Measurements from ENCODE around the gene HDGF.

The HDGF gene

DNA sequence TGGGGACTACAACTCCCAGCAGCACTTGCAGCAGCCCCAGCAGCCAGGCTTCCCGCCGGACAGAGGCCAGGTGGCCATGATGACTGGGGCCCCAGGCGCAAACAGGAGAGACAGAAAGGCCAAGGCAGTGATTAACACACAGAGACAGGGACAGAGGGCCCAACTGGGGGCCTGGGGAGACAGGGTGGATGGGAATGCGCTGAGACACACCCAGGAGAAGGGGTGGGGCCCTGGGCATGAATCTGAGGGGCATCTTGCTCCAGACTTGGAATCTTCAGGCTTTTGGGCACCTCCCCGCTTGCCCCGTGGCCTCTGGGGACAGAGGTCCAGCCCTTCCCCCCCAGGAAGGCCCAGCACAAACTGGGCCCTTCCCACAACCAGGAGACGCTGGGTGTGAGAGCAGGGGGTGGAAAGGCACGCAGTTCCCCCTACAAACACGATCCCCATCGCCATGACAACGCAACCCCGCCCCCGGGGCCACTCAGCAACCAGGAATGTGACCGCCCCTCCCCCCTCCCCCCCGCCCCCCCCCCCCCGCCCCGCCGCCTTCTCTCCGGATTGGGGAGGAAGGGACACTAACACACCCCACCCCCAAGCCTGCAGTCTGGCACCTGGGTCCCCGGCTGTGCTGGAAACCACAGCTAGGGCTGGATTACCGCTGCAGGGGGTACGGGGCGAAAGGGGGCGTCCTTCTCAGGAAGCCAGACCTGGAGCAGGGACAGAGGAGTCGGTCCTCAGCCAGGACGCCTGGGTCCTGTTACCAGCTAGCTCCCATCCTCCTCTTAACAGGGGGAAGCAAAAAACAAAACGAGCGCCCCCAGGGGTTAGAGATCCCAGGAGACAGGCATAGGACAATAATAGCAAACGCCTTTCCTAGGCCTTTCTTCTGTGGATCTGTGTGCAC lies 4.5 kb downstream of the HDGF start:
- peak; percentile 85 for DNase-seq (ENCODE audit: low read depth)

DNA sequence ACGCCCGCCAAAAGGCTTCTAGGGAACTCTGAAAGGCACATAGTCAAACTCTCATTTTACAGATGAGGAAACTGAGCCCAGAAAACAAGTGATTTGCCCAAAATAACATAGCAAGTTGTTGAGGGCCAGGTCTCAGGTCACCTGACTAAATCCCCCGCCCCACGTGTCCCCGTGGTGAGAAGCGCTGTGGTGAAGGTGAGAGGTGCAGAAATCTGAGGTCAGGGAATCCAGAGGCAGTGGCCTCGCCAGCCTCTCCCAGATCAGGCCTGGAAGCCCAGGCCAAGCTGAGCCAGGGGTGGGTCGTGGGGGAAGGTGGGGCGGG lies 5.1 kb downstream of the HDGF start:
- DNase-seq (ENCODE audit: low read depth): no peak

DNA sequence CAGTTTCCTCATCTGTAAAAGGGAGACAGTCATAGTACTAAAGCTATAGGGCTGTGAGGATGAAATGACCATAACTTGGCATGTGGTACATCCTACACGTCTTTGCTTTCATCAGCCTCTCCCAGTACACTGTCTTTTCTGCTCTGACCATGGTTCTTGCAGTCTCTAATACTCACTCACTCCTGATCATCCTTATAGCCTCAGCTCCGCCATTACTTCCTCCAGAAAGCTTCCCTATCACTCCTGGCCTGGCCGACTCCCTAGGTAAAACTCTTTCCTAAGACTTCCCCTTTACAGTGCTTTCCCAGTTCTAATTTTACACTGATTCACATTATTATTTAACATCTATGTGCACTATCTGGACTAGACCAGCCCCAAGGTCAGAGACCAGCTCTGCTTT lies 5.6 kb downstream of the HDGF start:
- DNase-seq (ENCODE audit: low read depth): no peak

DNA sequence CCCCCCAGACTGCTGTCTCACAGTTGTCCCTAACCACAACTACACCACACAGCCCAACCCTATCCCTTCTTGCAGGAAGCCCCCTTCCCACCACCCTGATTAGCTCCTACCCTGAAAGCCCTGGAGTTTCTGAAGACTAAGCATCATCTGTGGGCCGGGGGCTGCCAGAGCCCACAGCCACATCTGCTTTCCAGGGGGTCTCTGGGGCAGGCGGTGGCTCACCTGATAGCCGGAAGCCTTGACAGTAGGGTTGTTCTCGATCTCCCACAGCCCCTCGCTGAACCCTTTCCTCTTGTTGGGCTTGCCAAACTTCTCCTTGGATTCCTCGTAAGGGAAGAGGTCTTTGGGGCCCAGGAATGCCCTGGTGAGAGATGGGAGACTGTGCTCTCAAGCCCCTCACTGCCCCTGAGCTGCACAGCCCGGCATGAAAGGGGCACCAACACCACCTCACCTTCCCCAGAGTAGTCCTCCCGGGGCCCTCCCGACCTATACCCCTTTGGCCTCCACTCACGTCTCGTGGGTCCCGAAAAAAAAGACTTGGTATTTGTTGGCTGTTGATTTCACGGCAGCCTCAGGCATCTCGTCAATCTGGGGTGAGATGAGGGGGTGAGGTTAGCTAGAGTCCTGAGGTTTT lies 6.6 kb downstream of the HDGF start:
- no peak for DNase-seq (ENCODE audit: low read depth)

DNA sequence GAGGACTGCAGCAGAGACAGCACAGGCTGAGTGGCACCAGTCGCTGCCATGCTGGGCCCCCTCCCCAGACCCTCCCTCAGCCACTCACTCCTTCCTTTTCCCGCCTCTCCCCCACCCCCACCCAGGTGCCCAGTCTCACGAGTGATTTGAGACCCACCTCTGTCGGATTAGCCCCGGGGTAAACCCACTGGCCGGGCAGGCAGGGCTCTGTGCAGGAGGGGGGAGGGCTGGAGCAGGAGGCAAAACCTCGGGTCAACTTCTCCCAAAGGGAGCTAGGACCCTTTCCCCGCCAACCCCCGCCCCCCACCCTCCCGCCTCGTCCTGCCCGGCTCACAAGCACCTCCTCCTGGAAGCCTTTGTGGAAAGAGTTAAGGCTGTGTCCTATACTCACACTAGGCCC lies 7.1 kb downstream of the HDGF start:
- DNase-seq (ENCODE audit: low read depth): no peak

DNA sequence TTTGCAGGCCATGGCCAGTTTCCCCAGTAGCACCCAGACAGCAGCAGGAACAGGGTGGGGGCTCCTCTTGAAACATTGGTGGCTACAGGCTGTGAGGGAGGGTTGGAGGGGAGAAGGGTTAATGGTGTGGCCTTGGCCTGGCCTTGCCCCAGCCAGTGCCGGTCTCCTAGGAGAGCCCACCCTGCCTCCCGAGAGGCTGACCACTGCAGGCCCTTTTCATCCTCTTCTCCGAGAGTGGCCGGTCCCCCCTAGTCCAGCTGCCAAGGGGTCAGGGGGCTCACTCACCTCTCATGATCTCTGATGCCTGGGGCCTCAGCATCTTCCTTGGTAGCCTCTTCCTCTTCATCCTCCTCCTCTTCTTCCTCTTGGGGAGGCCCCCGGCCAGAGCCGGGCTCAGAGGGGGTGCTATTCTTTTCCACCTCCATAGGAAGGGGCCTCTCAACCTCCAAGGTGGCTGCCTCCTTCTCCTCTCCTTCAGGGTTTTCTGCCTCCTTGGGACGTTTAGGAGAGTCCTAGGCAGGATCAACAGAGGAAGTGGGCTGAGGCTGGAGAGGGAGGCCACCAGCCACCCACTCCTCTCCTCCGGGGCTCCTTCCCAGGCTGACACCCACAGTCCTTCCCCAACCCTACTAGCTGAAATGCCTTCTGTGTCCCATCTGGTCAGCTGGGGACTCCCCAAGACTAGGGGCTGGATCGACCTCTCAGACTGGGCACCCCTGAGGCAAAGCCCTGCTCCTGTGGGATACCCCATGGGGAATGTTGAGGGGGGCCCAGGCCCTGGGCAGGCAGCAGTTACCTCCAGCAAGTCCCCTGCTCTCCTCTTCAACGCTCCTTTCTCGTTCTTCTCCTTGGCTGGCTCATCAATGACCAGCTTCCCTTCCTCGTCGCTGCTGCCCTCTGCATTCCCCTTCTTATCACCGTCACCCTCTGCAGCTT lies 7.8 kb downstream of the HDGF start:
- no peak for DNase-seq (ENCODE audit: low read depth)

DNA sequence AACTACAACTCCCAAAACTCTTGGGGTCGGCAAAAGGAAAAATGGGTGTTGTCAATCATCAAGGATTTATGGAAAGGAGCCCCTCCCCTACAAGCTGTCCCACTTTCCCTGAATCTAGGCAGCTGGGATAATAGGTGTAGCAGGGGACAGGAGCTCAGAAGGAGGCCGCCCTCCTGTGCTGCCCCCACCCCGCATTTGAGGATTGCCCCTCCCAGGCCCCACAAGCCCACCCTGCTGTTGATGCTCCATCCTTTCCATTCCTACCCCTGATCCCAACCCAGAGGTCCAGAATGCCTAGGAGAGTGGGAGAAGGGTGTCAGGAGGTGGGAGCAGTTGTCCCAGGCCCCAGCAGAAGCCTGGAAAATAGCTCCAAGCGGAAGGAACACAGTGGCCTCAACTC lies 8.7 kb downstream of the HDGF start:
- no peak for DNase-seq (ENCODE audit: low read depth)

DNA sequence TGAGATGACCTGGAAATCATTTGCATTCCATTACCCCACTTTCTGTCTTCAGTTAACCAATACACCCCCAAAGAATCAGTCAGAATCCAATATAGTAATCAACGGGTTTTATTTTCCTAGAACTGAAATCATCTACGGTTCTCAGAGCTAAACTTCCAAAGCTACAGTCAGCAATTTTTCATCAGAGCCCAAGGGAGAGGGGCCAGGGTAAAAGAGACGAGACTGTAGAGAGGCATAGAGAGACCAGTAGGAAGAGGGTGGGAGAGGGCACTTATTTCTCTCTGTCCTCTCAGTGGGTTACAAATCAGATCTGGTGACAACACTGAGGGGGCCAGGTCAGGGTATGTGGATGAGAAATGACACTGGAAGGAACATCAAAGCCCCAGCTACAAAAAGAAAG lies 9.5 kb downstream of the HDGF start:
- DNase-seq (ENCODE audit: low read depth): no peak

DNA sequence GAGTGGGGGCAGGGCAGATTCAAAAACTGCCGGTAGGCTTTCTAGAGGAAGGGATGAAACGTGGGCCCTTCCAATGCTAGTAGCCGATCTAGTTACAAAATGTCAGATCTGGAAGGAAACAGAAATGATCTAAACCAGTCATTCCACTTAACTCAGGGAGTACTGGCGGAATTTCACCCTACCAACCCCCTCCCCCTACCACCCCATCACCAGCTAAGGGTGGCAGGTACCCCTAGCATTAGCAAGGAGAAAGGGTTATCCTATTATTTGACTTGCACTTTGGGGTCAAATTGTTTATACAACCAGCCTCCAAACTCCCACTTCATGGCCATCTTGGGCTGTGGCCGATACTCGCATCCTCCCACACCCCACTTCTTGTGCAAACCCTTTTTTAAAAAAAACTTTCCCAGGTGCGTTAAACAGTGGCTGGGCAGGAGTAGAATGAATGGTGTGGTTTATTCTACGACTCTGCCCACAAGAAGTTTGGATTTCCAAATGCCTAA lies 9.9 kb downstream of the HDGF start:
- no peak for DNase-seq (ENCODE audit: low read depth)

DNA sequence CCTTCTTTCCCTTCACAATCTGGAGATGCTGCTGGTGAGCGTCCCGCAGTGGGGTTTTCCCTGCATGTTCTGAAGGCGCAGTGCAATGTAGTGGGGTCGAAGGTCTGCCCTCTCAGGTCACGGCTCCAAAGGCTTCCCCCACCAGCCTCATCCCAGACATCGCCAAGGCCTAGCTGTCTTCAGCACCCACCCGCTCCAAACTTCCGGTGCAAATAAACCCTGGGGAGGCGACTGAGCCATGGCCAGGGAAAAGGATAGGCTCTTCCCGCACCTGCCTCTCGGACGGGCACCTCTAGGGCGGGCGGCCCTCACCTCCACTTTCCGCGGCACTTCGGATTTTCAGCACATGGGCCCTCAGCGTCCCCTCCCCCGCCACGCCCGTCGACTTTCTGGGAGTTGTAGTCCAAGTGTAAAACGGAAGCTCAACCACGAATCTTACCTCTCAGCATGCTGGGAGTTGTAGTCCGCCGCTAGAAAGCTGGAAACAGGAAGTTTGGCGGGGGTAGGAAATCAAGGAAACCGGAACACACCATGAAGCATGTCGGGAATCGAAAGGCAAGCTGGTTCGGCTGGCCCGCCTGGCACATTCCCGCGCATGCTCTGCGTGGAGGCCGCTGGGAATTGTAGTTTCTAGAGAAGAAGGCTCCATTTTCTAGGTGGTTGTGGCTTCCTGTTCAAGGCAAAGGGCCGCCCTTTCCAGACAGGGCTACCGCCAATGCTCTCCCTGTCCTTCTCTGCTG lies 10.6 kb downstream of the HDGF start, which contains the start of gene MRPL24:
Gene MRPL24 (minus strand): TSS at position 348 of the 740 bp plus-strand sequence. CDS start 2,384 bp downstream, outside the sequence.
- peak; percentile 100 for DNase-seq (ENCODE audit: low read depth)

DNA sequence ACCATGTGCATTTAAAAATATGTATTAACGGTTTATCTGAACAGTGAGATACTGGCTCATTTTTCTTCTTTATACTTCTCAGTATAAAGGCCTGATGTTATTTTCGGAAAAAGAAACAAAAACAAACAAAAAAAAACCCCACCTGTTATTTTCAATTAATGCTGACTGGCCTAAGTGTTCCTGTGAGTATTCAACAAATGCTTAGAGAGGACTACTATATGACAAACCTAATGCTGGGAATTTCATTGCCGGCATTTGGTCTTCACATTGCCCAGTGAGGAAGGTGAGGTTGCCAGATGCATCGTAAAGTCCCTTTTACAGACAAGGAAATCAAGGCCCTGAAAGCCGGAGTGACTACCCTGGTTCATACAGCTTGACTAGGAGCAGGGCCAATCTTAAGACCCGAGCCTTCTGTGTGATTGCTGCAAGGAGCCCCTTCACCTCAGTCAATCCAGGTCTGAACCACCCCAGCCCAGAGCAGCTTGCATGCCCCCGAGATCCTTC lies 11.2 kb downstream of the HDGF start:
- DNase-seq (ENCODE audit: low read depth): no peak

DNA sequence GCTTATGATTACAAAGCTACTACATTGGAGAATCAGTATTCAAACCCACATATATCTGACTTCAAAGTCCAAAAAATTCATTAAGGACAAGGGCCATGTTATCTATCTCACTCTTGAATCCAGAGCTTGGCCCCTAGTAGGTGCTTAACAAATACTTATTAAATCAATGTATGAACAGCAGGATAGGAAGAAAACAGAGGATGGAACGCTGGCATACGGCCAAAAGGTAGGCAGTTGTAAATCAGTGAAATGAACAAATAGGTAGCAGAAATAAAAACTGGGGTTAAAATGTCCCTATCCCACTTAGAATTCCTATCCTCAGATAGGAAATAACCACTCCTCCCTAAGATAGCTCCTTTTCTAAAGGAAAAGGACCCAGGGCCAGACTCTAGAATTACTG lies 12.6 kb downstream of the HDGF start:
- no peak for DNase-seq (ENCODE audit: low read depth)

DNA sequence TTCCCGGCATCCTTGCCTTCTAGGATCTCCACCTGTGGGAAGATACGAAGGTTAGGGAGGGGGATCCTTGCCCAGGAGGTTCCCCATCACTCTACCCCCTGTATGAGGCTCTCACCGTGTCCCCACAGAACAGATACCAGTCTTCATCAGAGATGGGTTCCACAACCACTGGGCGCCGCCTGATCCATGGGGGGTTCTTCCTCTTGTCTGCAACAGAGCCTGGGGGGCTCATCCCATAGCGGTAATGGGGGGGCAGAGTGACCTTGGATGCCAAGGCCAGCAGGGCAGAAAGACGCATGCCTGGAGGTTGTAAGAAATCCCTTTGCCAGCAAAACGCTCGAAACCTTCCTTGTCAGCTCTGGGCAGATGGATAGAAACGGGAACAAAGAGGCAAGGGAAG lies 13.1 kb downstream of the HDGF start:
- DNase-seq (ENCODE audit: low read depth): no peak

DNA sequence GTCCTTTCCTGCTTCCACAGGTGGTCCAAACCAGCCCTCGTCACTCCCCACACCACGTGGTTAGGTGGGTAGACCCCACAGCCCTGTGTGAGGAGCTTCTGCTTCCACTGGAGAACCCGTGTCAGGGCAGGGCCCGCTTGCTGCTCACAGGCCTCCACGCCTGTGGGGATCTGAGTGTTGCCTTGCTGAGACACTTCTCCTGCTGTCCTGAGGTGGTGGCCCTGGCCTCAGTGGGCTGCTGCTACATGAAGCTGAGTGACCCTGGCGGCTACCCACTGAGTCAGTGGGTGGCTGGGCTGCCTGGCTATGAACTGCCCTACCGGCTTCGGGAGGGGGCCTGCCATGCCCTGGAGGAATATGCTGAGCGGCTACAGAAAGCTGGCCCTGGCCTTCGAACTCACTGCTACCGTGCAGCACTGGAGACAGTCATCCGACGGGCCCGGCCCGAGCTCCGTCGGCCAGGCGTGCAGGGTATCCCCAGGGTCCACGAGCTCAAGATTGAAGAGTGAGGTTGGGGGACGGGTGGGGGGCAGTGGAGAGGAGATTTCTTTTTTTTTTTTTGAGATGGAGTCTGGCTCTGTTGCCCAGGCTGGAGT lies 17.4 kb downstream of the HDGF start:
- no peak for DNase-seq (ENCODE audit: low read depth)

DNA sequence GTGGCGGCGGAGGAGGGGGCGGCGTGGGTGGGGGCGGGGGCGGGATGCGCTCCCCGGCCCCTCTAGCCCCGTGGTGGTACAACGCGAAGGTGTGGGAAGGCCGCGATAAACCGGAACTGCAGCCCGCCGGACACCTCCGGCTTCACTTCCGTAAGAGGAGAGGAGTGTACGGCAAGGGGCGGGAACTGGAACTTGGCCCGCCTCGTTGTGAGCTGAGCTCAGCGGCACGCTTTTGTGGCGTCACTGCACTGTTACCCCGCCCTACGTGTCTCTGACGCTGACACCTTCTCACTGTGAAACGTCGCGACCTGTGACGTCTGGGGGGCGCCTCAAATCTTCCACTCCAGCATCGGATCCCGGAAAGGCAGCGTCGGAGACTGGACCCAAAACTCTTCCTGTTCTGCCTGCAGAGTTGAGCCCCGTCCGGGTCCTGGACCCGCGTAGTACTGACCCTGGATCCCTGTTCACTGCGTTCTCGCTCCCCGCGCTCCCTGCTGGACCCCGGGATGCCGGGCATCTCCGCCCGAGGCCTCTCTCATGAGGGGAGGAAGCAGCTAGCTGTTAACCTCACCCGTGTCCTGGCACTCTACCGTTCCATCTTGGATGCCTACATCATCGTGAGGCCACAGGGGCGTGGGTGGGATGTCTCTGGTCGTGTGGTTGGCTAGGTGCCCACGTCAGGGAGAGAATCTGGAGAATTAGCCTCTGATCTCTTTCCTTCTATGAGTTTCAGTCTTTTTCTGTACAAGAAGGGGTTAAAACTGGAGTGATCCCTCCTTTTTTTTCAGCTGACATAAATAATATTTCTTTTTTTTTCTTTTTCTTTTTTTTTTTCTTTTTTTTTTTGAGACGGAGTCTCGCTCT lies 22.6 kb downstream of the HDGF start, which contains the start of gene ISG20L2:
Gene ISG20L2 (minus strand): TSS at position 168 of the 864 bp plus-strand sequence. CDS start 1,114 bp downstream, outside the sequence.
- peak; percentile 98 for DNase-seq (ENCODE audit: low read depth)

DNA sequence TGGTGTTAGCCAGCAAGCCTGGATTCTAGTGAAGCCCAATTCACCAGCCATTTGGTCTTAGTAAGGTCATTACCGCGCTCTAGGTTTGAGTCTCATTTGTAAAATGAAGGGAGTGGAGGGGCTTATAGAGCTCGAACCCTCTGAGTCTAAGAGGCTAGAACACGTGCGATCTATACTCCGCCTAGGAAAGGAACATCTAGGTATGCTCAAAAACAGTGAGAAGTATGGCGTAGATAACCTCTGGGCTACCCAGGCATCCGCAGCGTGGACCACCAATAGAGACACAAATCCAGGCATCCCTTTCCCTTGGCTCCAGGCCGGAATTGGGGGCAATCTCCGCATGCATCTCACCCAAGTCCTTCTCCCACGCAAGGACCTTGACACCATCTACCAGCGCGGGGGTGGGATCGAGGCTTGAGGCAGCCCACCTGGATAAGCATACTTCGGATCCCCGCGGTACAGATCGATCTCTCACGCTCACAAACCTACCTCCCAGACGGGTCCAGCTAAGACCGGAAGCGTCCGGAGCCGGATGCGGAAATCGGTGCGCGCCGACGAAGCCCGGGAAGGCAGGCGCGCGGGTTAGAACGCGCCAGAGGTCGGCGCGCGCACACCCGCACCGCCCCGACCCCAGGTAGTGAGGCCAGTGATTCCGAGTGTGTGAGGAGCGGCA lies 23.4 kb downstream of the HDGF start, which contains the start of gene METTL25B:
Gene METTL25B (plus strand): TSS at position 544 of the 673 bp plus-strand sequence. CDS start 636 bp downstream, outside the sequence.
- DNase-seq (ENCODE audit: low read depth): peak; percentile 67

DNA sequence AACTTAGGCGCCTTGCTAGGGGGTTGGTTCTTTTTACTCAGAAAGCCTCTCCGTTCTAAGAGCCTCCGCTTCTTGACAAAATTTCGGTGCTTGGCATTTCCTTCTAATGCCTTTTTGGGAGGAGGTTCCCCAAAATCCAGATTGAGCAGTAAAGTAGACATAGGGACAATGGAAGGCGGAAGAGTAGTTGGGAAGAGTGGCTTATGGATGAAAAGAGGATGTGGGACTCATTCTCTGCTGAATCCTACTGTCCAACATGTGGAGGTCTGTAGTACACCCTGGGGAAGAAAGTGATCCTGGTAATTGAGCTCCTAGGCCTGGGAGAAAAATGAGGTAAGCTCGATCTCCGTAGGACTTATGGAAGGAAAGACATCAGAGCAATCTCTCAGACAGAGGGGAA lies 24.0 kb downstream of the HDGF start:
- DNase-seq (ENCODE audit: low read depth): no peak

DNA sequence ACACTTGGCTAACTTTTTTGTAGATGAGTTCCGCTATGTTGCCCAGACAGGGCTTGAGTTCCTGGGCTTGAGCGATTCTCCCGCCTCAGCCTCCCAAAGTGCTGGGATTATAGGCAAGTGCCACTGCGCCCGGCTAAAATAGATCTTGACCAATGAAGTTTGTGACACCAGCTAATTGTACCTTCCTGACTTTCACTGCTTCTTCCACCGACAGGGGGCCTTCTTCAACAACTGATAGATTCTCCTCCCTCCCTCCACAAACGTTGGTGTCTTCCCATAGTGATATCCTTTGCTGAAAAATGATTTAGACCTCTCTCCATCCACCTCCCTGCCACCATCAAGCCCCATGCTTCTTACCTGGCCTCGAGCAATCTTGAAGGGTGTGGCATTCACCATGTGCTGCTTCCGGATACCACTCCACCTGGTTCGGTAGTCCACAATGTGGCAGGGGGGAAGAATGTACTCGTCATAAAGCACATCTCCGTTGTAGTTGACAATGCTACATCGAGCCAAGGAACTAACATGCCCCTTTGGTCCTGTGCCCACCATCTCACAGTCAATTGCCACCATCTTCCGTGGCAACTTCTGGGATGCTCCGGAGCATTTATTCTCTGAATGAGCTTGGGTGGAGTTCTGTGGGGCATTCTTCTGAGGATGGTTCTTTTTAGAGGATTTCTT lies 24.8 kb downstream of the HDGF start:
- peak; percentile 56 for DNase-seq (ENCODE audit: low read depth)

All from amniotic epithelial cell (primary cell).